A172 (cell line): ENCODE measurements around the gene RTP1. TPM values are rescaled to one million over a fixed set of nuclear protein-coding genes. Genes with fewer than 3 reads are reported as not detected.

ENCODE experiments used
- DNase-seq: peaks from one replicate; pipeline ENCODE4 v3.0.0-alpha.2; 2015; ENCODE audit warnings: low spot score
- total RNA-seq: library from RNA; depleted of rRNA; stranded (reverse); fragments of >200 nt; shearing (Covaris generic); gene quantifications from 2 replicates; pipeline ENCODE4 v1.2.3, GENCODE V29; 2014; rRNA removed

RTP1 gene
- total RNA-seq, 1 experiment from 2014 or later = not detected

DNA sequence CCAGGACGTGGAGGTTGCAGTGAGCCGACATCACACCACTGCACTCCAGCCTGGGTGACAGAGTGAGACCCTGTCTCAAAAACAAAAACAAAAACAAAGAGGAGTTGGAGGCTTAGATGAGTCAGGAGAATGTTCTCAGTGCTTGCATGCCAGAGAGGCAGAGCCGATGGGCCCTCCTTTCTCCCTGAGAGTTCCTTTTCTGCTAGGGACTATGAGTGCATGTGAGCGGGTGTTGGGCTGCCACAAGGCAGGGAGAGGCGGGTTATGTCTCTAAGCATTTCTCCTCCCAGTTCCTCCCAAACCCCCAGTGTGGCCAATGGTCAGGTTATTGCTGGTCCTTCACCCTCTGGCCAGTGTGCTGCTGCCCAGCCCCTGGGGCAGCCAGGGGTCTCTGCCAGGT is 45.1 kb downstream of the RTP1 start:
- no peak for DNase-seq

DNA sequence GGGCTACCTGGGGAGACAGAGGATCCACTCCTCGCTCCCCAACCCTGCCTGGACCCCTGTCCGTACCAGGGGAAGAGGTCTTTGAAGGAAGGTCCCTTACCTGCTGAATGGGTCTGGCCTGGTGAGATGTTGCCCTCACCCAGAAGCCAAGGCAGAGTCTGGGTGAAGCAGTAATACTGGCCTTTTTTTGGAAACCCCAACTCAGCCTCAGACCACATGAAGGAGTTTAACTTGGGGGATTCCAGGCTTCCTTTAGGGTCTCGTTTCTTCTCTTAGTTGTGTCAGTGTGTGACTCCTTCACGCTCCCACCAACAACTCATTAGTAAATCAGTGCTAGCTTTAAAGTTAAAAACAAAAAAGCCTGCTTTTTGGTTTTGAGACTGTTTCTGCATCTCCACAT is 45.6 kb downstream of the RTP1 start:
- no peak for DNase-seq

GRCh38 chr3:187243933-187244524 is 46.7 kb downstream of the RTP1 start:
- no peak for DNase-seq

DNA sequence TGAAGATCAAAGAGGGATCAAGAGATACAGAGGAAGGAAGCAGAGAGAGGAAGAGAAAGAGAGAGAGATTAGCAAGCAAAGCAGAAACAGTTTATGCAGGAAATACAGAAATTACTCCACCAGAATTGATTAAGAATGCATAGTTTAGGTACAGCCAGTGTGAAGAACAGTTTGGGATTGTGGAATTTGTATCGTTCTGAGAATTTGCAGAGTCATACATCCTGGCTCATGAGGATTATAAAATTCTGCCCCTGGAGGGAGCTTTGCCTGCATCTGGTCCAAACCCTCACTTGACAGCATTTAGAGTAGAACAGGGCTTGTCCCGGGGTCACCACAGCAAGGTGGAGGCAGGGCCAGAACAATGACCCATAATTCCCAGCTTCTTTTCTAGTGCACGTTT is 50.1 kb downstream of the RTP1 start:
- no peak for DNase-seq

Other genes with a start within 250 kb of the RTP1 start
- 154 and 237 TPM in 2 replicates for gene RPL39L, start 58.0 kb upstream of the RTP1 start, total RNA-seq
- not detected in 2 replicates for gene MASP1, start 94.3 kb downstream of the RTP1 start, total RNA-seq
- 0.19 and 0.78 TPM in 2 replicates for gene RTP4, start 170.9 kb downstream of the RTP1 start, total RNA-seq